Measurements from ENCODE around the gene ALG9. TPM values are rescaled to one million over a fixed set of nuclear protein-coding genes. Genes with fewer than 3 reads are reported as not detected.
A peak's percentile ranks its signal among the peaks of the same experiment; 100 is the strongest.

ALG9 gene
- total RNA-seq, 1 donor = 49.7 TPM

GRCh38 chr11:111808063-111808588, 63.3 kb downstream of the ALG9 start:
- H3K4me3 ChIP-seq (ENCODE audit: low read depth, low read length) = no peak overlapping the region
- TF ChIP-seq CTCF (IDR thresholded peaks at IDR 0.05; ENCODE audit: insufficient read depth, low read depth, low read length) = no peak
- no peak for DNase-seq (ENCODE audit: low read depth)

GRCh38 chr11:111807076-111807475, 64.3 kb downstream of the ALG9 start:
- DNase-seq (ENCODE audit: low read depth) = no peak
- no peak overlapping the region for H3K4me3 ChIP-seq (ENCODE audit: low read depth, low read length)
- TF ChIP-seq CTCF (IDR thresholded peaks at IDR 0.05; ENCODE audit: insufficient read depth, low read depth, low read length) = no peak

- no peak for TF ChIP-seq CTCF (IDR thresholded peaks at IDR 0.05; ENCODE audit: insufficient read depth, low read depth, low read length)
- H3K4me3 ChIP-seq (ENCODE audit: low read depth, low read length) = no peak overlapping the region
- no peak for DNase-seq (ENCODE audit: low read depth)
Measured at GRCh38 chr11:111801135-111801534, 70.2 kb downstream of the ALG9 start.

DNA sequence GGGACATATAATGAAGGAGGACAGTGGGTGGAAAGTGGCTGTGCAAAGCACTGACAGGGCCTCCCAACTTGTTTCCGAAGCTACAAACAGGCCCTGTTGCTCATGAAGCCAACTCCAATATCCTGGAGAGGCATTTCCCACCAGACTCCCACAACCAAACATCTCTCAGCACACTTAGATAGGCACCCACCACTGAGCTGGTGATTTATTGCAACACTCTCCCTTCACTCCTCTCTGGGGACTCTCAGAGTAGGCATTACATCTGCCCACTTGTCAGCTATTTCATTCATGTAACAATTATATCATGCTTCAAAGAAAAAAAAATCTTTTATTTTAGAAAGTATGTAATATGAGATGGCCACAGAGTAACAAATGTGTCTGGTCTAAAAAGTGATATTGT, 73.1 kb downstream of the ALG9 start:
- no peak for TF ChIP-seq CTCF (IDR thresholded peaks at IDR 0.05; ENCODE audit: insufficient read depth, low read depth, low read length)
- no peak for DNase-seq (ENCODE audit: low read depth)
- no peak overlapping the region for H3K4me3 ChIP-seq (ENCODE audit: low read depth, low read length)

GRCh38 chr11:111797145-111797581, 74.2 kb downstream of the ALG9 start:
- peak; percentile 49 for DNase-seq (ENCODE audit: low read depth)
- no peak for TF ChIP-seq CTCF (IDR thresholded peaks at IDR 0.05; ENCODE audit: insufficient read depth, low read depth, low read length)
- H3K4me3 ChIP-seq (ENCODE audit: low read depth, low read length) = no peak overlapping the region

- no peak for TF ChIP-seq CTCF (IDR thresholded peaks at IDR 0.05; ENCODE audit: insufficient read depth, low read depth, low read length)
- no peak for DNase-seq (ENCODE audit: low read depth)
- no peak overlapping the region for H3K4me3 ChIP-seq (ENCODE audit: low read depth, low read length)
Measured at GRCh38 chr11:111796696-111797095, 74.7 kb downstream of the ALG9 start.

DNA sequence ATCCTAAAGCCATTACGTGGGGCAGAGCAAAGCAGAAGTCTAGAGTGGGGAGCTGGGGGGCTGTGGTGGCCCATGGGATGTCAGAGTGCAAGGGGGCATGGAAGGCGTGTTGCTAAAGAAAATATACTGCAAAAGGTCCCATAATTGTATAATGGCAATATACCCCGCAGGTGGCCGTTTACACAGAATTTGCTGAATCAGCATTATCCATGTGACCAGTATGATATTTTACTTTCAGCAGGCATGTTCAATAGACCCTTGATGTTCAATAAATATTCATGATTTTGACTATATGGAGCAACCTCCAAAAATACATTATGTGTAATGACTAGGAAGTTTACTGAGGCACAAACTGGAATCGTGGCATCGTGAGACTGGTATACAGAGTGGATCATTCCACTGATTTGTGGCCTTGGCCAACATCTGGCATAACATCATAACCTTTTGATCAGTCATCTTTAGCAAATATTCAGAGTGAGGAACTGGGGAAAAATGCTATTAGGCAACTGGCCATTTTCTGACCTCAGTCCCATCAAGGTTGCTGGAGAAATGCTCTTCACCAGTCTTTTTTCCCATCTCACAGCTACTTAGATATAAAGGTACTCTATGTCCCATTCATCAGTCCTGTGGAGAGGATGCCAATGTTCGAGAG, 75.9 kb downstream of the ALG9 start:
- no peak for TF ChIP-seq CTCF (IDR thresholded peaks at IDR 0.05; ENCODE audit: insufficient read depth, low read depth, low read length)
- peak; percentile 31 for DNase-seq (ENCODE audit: low read depth)
- no peak overlapping the region for H3K4me3 ChIP-seq (ENCODE audit: low read depth, low read length)
